Posterior vena cava (tissue), 2 donors: ENCODE results near the gene GNLY. TPM values are rescaled to one million over a fixed set of nuclear protein-coding genes. Genes with fewer than 3 reads are reported as not detected.

ENCODE experiments used
- DNase-seq: peaks from one replicate; pipeline ENCODE4 v3.0.0-alpha.2; 2020; ENCODE audit warnings: low spot score
- intact Hi-C, 2 donors: fragments of 100-400 bp; cut with DNase I; formaldehyde crosslinking; loops; one replicate each; pipeline versions ENCODE4 v1.14.1 to v1.14.2; 2022 to 2023
- total RNA-seq, 2 donors: library from RNA; stranded (reverse); fragmentation: NEBNext Ultra II Directional; extraction: Animal tissue kit (Norgen Biotek cat#: 25700); gene quantifications; one replicate each; pipeline ENCODE4 v1.2.1, GENCODE V29; 2021
- donor health status: DM: yes; HTN: yes; CAD: no.
- donor health status: DM: yes; HTN: yes; CAD: no.

Gene GNLY
- total RNA-seq, 2 donors from 2014 or later, result 2.4 to 5.3 TPM

DNA sequence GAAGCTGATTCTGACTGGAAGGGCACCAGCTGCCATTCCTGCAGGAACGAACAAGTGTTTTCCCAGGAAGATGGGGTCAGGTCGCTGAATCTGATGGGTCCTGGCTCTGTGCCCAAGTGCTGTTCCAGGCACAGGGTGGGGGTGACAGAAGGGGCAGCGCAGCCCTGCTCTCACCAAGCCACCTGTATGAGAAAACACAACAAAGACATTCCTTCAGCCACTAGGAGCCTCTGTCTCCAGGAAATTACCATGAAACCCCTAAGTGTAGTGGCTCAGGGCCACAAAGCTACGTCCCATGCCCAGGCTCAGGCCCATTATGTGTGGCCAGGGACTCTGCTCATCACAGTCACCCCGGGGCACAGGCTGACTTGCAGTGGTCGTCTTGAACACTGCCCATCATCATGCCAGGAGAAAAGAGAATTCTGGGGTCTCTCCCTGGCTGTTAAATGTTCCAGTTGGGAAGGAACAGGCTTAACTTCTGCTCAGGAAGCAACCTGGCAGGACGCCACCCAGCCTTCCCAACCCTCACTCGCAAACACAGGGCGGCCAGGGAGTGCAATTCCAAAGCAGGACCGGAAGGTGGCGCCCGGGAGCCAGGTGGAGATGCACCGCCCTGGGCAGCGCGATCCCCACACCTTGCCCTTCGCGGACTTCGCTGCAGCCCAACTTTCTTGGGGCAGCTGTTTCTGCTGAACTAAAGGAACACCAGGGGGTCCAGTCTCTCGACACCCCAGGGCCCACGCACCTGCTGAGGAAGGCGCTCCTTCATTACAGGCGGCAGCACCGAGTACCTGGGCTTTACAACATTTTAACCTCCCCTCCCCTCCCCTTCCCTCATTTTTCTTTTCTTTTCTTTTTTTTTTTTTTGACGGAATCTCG lies 15.1 kb upstream of the GNLY start:
- intact Hi-C loops, result no loop called here
- DNase-seq, result peak; percentile 96

DNA sequence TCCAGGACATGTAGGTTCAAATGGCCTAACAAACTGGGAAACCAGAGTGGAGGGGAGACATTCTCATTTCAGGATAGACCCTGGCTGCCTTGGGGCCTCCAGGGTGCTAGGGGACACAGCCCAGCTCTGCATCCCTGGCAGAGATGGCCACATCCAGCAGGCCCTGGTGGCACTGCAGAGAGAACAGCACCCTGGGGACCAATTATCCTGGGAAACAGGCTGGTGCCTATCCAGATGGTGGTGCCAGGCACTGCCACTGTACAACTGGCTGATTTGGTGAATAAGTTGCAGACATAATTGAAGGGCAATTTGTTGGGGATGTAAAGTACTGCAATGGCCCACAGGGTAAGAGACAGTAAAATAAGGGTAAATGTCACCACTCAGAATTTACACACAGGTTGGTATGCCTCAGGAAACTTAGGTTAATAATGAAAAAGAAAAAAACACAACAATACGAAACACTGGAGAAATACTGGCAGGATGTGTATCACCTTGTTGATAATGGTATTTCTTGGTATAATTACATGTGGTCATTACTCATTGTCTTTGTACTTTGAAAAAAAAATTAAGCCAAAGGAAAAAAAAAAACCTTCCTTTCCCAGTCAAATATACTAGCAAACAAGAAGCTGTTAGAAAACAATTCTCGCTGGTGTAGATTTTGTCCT lies 13.3 kb upstream of the GNLY start:
- DNase-seq, result no peak
- intact Hi-C loops, result no loop called here

DNA sequence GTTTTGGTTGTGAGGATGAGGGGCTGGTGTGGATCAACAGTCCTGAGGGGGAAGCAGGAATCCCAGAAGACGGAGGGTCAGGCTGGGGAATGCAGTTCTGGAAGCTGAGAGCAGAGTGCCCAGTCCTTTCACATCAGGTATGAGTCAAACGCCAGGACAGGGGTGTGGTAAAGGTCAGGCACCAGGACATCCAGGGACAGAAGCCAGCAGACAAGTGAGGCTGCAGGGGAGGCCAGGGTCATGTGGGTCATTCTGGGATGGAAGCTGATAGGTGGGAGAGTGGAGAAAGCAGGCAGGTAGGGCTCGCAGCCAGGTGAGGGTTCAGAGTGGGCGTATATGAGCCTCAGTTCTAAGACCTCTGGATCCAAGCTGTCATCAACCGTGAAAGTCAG lies 12.8 kb upstream of the GNLY start:
- intact Hi-C loops, result no loop called here

DNA sequence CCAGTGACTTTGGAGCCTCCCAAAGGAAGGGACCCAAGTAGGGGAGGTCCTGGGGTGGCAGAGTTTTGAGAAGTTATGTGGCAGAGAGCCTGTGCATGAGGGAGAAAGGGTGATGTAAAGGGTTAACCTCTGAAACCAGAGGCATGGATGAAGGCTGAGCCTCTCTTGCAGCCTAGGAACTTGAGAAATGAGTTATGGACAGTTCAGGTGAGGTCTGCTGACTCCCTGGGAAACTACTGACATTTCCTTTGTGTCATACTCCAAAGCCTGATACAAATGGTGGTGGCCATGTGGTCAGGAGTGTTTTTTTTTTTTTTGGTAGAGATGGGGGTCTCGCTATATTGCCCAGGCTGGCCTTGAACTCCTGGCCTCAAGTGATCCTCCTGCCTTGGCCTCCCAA lies 12.4 kb upstream of the GNLY start:
- intact Hi-C loops, result no loop called here
- DNase-seq, result no peak

More for the DNA sequence above, 12.8 kb upstream of the GNLY start:
- no peak for DNase-seq

DNA sequence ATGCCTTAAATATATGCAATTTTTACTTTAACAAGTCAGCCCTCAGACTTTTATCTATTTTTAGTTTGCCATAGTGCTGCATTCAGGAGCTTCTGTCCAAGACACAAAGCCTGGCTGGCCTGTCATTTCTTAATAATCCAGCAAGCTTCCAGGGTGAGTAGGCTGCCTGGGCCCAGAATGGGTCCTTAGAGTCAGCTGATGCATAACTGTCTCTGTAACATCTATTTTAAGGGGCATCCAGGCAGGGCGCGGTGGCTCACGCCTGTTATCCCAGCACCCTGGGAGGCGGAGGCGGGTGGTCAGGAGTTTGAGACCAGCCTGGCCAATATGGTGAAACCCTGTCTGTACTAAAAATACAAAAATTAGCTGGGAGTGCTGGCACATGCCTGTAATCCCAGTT lies 11.8 kb upstream of the GNLY start:
- DNase-seq, result no peak

DNA sequence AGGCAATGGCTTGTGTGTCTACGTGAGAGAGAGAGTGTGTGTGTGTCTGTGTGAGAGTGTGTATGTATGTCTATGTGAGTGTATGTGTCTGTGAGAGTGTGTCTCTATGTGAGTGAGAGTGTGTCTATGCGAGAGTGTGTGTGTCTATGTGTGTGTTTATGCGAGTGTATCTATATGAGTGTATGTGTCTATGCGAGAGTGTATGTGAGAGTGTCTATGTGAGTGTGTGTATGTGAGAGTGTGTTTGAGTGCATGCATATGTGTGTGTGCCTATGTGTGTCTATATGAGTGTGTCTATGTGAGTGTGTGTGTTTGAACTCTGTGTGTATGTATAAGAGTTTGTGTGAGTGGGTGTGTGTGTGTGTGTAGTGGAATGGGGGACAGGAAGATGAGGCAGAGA lies 9.8 kb upstream of the GNLY start:
- intact Hi-C loops, result no loop called here

More for the DNA sequence above, 11.8 kb upstream of the GNLY start:
- intact Hi-C loops, result no loop called here

DNA sequence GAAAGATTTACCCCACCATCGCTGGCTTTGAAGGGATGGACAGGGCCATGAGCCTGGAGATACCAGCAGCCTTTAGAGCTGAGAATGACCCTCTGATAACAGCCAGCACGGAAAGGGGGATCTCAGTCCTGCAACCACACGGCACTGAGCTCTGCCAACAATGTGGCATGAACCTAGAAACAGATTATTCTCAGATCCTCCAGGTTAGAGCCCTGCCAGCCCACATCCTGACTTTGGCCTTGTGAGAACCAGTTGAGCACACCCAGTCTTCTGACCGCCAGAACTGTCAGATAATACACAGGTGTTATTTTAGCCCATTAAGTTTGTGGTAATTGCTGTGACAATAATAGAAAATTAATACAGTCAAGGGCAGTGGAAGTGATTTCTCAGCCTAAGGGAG lies 9.4 kb upstream of the GNLY start:
- no peak for DNase-seq
- intact Hi-C loops, result no loop called here

More for the DNA sequence above, 9.8 kb upstream of the GNLY start:
- DNase-seq, result no peak

DNA sequence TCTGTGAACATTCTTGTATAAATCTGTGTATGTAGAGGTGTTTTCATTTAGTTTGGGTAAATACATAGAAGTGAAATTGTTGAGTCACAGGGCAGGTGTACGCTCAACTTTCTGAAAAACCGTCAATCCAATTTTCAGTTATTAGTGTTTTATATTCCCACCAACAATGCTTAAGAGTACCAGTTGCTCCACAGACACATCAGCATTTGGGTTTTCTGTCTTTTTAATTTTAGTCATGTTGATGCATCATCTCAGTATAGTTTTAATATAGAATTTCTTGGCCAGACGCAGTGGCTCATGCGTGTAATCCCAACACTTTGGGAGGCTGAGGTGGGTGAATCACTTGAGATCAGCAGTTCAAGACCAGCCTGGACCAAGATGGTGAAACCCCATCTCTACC lies 3.2 kb upstream of the GNLY start:
- intact Hi-C loops, result no loop called here
- DNase-seq, result no peak

DNA sequence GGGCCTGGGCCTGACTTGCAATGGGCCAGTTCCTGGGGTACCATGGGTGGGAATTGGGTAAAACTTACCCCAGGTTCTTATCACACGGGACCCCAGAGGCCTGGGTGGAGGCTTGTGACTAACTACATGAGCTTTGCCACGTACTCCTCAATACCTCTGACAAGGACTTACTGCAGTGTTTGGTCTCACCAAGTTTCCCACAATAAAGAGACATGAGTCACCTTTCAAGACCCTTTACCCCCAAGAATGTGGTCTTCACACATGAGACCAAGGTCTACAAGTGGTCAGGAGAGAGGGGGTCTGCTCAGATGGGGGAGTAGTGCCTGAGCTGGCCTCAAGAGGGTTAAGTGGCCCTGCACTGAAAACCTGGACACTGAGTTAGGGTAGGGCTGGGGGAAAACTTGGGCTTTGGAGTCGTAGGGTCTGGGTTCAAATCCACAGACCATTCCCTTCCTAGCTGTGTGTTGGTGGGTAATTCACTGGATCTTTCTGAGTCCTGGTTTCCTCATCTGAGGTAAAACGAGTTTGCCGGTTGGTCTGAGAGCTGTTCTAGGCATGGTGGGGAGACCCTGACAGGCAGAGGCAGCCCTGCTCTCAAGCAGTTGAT lies 2.0 kb upstream of the GNLY start:
- DNase-seq, result no peak
- intact Hi-C loops, result no loop called here

DNA sequence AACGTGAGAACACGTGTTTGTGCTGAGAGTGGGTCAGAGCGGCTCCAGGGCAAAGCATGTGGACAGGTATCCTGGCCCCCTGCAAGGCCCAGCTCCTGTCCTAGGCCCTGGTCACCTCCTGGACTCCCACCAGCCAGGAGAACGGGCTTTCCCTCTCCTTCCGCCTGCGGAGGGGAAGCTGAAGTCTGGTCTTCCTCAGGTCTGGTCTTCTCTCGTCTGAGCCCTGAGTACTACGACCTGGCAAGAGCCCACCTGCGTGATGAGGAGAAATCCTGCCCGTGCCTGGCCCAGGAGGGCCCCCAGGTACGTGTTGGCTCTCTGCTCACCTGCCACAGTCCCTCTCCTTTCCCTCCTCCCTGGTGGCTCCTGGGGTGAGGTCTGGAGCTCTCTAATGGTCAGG lies 963 bp downstream of the GNLY start:
- intact Hi-C loops, result no loop called here
- DNase-seq, result no peak

DNA sequence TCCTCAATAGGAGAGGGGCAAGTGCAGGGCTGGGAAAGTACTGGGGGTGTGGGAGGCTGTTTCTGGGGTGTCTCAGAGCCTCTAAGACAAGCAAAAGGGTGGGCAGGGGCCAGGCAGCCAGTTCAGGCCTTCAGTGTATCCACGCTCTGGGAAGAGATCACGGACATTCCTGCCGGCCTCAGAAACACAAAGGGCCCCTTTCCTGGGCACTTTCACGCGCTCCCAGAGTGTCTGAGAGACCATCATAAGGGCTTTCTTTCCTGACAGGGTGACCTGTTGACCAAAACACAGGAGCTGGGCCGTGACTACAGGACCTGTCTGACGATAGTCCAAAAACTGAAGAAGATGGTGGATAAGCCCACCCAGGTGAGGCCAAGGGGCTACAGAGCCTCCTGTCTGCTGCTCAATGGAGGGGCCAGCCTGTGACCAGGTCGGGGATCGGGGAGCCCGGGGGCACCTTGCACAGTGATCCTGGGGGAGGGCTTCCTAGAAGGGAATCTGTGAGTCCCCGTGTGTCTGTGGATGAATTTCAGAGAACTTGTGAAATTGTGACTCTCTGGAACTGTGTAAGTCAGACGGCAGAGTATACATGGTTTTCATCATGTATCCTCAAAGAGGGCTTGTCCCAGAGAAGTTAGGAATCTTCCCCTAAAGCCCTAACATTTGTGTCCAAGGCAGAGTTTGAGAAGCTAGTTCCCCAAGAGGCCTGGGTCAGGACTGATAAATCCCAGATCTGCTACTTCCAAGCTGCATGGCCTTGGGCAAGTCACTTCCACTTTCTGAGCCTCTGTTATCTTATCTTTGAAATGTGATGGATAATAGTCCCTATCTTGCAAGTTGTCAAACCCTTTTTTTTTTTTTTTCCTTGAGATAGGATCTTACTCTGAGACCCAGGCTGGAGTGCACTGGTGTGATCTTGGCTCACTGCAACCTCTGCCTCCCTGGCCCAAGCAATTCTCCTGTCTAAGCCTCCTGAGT lies 1.8 kb downstream of the GNLY start:
- intact Hi-C loops, result no loop called here
- no peak for DNase-seq

DNA sequence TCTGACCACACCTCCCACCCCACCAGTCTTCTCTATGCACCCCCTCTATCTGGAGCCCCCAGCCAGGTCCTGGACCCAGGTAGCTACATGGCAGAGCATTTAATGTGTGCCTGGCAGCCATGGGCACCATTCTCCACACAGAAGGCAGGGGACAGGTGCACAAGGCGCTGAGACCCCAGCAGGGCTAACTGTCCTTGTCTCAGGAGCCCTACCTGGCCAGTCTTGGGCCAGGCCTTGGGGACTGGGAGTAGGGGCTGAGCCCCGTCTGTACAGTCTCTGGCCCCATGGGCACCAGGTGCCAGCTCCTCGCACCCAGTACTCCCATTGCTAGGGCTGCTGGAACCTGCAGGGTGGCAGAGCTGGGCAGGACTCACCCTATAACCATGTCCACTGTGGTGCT lies 2.9 kb downstream of the GNLY start:
- no peak for DNase-seq
- intact Hi-C loops, result no loop called here

DNA sequence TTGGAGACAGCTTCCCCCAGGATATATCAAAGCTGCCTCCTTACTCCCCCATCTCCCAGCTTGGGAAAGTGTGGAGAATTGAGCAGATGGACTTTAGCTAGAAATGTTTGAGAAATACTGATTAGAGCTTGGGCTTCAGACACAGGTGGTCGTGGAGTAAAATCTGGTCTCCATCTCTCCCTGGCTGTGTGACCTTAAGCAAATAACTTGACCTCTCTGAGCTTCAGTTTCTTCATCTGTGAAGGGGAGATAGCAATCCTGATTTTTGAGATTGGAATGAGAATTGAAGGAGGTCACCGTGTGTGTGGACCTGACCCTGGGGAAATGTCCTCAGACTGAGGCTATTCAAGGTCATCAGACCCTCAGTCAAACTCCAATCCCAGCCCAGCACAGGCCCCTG lies 3.6 kb downstream of the GNLY start:
- no peak for DNase-seq
- intact Hi-C loops, result no loop called here

DNA sequence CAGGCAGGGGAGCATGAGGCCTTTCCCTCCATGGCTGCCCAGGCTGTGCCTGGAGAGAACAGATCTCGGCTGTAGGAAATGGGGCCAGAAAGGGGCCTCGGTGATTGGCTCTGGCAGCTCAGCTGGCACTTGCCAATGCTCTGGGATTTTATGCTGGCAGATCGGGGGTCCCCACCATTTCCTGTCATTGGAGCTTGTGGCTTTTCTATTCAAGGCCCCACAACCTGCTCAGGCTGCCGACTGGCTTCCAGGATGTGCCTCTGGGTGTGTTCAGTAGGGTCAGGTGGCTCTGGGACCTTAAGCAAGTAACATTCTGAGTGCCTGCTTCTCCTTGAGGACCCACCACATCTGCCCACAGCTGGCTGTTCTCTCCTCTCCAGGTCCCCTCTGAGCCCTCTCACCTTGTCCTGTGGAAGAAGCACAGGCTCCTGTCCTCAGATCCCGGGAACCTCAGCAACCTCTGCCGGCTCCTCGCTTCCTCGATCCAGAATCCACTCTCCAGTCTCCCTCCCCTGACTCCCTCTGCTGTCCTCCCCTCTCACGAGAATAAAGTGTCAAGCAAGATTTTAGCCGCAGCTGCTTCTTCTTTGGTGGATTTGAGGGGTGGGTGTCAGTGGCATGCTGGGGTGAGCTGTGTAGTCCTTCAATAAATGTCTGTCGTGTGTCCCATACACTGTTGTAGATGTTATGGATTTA lies 4.2 kb downstream of the GNLY start:
- intact Hi-C loops, result no loop called here
- DNase-seq, result no peak

DNA sequence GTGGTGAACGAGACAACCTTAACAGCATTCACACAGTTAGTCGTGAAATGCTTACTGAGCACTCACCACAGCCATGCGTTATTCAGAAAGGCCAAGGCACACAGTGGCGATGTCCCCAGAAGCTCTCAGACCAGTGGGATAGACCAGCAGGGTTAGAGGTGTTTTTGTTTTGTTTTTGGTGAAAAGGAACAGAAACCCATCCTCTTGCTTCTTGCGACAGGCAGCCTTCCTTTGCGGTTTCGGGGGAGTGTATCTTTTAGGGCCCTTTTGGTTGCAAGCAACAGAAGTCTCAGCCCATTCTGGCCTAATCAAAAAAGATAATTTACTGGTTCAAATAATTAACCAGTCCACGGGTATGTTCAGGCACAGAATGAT lies 4.7 kb downstream of the GNLY start:
- intact Hi-C loops, result no loop called here
- DNase-seq, result no peak

DNA sequence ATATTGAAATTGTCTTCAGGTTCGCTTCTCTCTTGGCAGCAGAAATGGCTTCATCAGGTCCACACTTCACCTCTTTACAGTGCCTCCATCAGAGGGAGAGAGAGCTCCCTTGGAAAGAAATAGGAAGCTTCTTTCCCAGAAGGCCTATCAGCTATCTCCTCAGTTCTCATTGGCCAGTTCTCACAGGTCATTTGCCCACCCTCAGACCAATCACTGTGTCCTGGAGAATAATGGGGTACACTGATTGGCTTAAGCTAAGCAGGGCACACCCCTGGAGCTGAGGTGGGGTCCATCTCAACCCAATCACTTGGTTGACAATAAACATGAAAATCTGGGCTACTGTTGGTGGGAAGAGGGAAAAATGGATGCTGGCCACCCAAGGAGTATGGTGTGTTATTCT lies 5.2 kb downstream of the GNLY start:
- intact Hi-C loops, result no loop called here
- DNase-seq, result no peak

DNA sequence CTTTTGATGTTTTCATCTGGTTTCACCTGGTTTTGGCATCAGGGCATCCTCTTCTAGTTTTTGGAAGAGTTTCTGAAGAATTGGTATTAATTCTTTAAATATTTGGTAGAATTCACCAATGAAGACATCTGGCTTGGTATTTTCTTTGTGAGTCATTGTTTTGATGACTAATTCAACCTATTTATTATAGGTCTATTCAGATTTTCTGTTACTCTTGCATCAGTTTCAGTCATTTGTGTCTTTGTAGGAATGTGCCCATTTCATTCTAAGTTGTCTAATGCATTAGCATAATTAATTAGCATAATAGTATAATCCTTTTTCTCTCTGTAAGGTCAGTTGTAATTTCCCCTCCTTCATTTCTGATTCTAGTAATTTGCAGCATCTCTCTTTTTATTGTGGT lies 8.0 kb downstream of the GNLY start:
- DNase-seq, result no peak
- intact Hi-C loops, result no loop called here

DNA sequence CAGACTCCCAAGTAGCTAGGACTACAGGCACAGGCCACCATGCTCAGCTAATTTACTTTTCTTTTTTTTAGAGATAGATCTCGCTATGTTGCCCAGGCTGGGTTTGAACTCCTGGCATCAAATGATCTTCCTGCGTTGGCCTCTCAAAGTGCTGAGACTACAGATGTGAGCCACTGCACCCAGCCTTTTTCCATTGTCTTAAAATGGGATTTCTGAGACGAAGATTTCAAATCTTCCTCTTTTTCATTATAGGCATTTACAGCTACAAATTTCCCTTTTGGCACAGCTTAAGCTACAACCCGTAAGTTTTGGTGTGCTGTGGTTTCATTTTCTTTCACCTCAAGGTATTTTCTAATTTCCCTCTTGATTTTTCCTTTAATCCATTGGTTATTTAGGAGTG lies 8.6 kb downstream of the GNLY start:
- DNase-seq, result no peak
- intact Hi-C loops, result no loop called here

DNA sequence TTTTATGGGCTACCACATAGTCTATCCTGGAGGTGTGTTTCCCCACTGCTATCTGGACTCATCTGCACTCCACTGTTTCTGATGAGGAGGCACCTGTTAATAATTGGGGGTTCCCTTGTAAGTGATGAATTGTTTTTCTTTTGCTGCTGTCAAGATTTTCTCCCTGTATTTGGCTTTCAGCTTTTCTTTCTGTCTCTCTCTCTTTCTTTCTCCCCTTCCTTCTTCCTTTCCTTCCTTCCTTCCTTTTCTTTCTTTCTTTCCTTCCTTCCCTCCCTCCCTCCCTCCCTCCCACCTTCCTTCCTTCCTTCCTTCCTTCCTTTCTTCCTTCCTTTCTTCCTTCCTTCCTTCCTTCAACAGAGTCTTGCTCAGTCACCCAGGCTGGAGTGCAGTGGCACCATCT lies 9.2 kb downstream of the GNLY start:
- intact Hi-C loops, result no loop called here
- DNase-seq, result no peak
